Measurements from ENCODE around the gene PAX1. TPM values are rescaled to one million over a fixed set of nuclear protein-coding genes. Genes with fewer than 3 reads are reported as not detected.

The PAX1 gene
- total RNA-seq, 1 donor from 2014 or later, result not detected

DNA sequence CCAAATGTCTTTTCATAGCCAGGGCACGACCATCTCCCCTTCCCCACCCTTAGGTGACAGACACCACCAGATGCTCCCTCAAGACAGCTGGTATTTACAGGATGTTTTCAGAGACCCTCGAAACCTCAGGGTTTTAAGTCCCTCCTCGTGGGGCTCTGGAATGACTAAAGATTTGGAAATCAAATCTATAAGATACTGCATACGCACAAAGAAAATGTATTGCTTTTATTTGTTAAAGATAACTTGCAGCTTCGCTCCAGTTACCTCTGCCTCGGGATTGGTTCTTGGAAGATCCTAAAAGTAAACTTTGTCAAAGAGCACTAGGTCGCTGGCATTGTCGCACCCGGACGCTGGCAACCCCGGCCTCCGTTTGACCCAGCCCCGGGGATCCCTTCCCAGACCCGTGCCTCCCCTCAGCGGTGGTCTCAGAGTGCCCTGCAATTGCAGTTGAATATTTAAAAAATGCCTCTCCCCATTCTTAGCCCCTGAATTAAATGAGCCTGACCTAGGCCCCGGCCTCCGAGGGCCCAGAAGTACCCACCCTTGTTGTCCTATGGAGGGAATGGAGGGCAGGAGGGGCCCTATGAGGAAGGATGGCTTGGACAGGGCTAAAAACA is 7.1 kb downstream of the PAX1 start:
- H3K4me3 Mint-ChIP-seq, result no peak overlapping the region
- H3K9me3 Mint-ChIP-seq, result no peaks in the 10 kb centered on the region
- POLR2A ChIA-PET, result no interaction called here
- CTCF ChIA-PET, result no interaction called here
- ATAC-seq (ENCODE audit: low read depth) (no peak), DNase-seq (no peak)
- no peak overlapping the region for H3K27ac Mint-ChIP-seq
- peaks cover 61% of the 10 kb centered on the region for H3K27me3 Mint-ChIP-seq
- H3K36me3 Mint-ChIP-seq (ENCODE audit: low read depth), result no peaks in the 10 kb centered on the region
- TF ChIP-seq, protein P1, sequence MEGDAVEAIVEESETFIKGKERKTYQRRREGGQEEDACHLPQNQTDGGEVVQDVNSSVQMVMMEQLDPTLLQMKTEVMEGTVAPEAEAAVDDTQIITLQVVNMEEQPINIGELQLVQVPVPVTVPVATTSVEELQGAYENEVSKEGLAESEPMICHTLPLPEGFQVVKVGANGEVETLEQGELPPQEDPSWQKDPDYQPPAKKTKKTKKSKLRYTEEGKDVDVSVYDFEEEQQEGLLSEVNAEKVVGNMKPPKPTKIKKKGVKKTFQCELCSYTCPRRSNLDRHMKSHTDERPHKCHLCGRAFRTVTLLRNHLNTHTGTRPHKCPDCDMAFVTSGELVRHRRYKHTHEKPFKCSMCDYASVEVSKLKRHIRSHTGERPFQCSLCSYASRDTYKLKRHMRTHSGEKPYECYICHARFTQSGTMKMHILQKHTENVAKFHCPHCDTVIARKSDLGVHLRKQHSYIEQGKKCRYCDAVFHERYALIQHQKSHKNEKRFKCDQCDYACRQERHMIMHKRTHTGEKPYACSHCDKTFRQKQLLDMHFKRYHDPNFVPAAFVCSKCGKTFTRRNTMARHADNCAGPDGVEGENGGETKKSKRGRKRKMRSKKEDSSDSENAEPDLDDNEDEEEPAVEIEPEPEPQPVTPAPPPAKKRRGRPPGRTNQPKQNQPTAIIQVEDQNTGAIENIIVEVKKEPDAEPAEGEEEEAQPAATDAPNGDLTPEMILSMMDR (IDR thresholded peaks at IDR 0.05), result no peak
- H3K4me1 Mint-ChIP-seq, result no peaks in the 10 kb centered on the region
- intact Hi-C loops (cut with micrococcal nuclease), result loop anchor here (10.0 kb wide), 1 partner anchor 872 kb away; the partner anchor contains the start of gene FOXA2

DNA sequence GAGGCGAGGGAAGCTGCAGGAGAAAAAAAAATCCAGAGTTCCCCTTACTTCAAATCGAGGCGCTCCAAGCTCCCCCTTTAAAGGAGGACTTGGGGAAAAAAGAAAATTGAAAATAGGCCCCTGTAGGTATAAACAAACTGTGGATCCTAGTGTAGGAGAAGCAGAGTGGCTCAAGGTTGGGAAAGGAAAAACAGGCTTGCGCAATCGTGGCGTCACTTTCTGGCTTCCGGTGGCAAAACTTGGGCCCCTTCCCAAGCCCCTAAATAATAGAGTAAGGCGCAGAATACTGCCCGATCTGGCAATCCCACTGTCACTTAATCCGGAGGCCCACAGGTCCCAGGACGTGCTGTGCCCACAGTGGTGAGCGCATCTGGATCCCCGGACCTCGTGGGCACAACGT is 8.0 kb downstream of the PAX1 start:
- intact Hi-C loops (cut with micrococcal nuclease), result loop anchor here (10.0 kb wide), 1 partner anchor 871 kb away; the partner anchor contains the start of gene FOXA2
- peaks cover 58% of the 10 kb centered on the region for H3K27me3 Mint-ChIP-seq
- H3K36me3 Mint-ChIP-seq (ENCODE audit: low read depth), result no peaks in the 10 kb centered on the region
- no peaks in the 10 kb centered on the region for H3K4me1 Mint-ChIP-seq
- CTCF ChIA-PET, result no interaction called here
- TF ChIP-seq, protein P1 (IDR thresholded peaks at IDR 0.05), result no peak
- H3K4me3 Mint-ChIP-seq, result no peak overlapping the region
- no peak overlapping the region for H3K27ac Mint-ChIP-seq
- H3K9me3 Mint-ChIP-seq, result no peaks in the 10 kb centered on the region
- DNase-seq, result no peak
- no peak for ATAC-seq (ENCODE audit: low read depth)
- POLR2A ChIA-PET, result no interaction called here

DNA sequence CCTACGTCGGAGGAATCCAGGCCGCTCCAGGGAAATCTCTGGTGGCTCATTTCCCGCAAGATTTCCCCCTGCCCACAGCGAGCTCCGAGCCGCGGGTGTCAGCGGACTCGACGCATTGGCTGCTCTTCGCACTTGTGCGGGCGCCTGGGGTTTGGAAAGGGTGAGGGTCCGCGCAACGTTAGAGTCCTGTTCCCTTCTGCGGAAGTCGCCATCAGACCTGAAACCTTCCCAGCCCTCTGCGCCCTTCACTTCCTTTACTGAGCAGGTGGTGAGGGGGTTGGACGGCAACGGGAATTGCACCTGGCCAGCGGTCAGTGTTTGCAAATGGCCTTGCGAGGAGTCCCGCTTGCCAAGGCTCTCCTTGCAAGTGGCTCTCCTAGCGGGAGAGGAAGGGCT is 8.4 kb downstream of the PAX1 start:
- H3K4me1 Mint-ChIP-seq, result no peaks in the 10 kb centered on the region
- ChIA-PET POLR2A (no interaction called here), CTCF (no interaction called here)
- intact Hi-C loops (cut with micrococcal nuclease), result loop anchor here (10.0 kb wide), 1 partner anchor 871 kb away; the partner anchor contains the start of gene FOXA2
- no peaks in the 10 kb centered on the region for H3K36me3 Mint-ChIP-seq (ENCODE audit: low read depth)
- H3K27me3 Mint-ChIP-seq, result peaks cover 55% of the 10 kb centered on the region
- TF ChIP-seq, protein P1 (IDR thresholded peaks at IDR 0.05), result no peak
- no peaks in the 10 kb centered on the region for H3K9me3 Mint-ChIP-seq
- ATAC-seq (ENCODE audit: low read depth) (no peak), DNase-seq (no peak)
- H3K4me3 Mint-ChIP-seq, result no peak overlapping the region
- H3K27ac Mint-ChIP-seq, result no peak overlapping the region

DNA sequence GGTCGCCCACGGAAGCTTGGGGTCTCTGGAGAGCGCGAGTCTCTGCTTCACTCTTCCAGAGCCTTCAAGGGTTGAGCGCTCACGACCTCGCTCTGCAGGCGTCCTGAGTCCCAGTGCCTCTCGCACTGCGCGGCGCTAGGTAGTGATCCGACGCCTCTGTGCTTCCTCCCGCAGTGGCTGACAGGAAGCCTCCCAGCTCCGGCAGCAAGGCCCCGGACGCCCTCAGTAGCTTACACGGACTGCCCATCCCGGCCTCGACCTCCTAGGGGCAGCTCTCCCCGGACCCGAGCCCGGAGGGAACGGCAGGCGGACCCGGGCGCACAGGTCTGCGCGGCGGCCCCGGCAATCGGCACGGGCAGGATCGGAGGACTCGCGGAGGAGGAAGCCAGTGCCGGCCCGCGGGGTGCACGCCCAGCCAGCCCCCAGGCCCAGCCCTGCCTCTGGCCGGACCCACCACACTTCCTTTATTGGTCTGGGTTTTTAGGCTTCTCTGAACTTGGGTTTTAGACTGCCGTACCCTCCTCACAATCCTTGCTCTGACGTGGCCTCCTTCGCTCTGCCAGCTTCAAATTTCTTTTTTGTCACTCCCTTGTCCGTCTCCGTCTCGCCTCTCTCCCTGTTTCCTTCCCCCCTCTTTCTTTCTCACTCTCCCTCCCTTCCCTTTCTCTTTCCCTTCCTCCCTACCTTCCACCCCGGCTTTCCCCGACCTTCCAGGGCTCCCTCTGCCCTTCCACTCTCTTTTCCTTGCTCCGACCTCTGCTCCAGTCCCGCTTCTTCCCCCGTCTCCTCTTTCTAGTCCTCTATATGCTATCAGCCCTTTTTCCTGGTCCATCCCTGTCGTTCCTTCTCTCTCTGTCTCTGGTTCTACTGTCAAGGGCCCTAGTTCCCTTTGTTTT is 9.1 kb downstream of the PAX1 start:
- Mint-ChIP-seq H3K9me3 (no peaks in the 10 kb centered on the region), H3K36me3 (ENCODE audit: low read depth) (no peaks in the 10 kb centered on the region), H3K4me3 (no peak overlapping the region), H3K4me1 (no peaks in the 10 kb centered on the region), H3K27ac (no peak overlapping the region), H3K27me3 (peaks cover 53% of the 10 kb centered on the region)
- intact Hi-C loops (cut with micrococcal nuclease), result loop anchor here (10.0 kb wide), 1 partner anchor 870 kb away; the partner anchor contains the start of gene FOXA2
- no peak for DNase-seq
- TF ChIP-seq, protein P1 (IDR thresholded peaks at IDR 0.05), result no peak
- ChIA-PET POLR2A (no interaction called here), CTCF (no interaction called here)
- no peak for ATAC-seq (ENCODE audit: low read depth)

DNA sequence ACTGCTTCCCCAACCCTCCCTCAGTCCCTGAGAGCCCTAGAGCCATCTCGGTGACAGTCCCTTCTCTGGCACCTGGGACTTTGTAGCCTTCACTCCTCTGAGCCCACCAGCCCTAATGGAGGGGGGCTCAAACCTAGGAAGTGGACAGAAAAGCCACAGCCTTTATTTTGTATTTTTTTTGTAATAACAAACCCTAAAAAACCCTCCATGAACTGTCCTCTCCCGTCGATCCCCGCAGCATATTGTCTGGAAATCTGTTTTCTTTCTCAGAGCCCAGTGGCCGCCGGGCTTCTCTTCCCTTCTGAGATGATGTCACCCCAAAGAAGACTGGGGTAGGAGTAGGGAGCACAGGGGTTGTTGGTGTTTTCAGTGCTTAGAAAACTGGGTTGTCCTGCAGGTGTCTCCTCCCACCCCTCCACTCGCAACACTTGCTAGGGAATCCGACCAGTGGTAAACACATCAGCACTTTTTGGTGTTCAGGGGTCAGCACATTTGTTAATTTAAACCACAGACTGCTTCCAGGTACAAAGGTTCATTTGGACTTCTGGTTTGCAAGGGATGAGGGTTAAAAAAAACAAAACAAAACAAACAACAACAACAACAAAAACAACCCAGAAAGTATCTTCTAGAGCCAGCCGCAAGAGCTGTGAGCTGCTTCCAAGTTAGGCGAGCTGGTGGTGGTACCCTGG is 9.9 kb downstream of the PAX1 start:
- no peaks in the 10 kb centered on the region for H3K36me3 Mint-ChIP-seq (ENCODE audit: low read depth)
- H3K27ac Mint-ChIP-seq, result no peak overlapping the region
- no peaks in the 10 kb centered on the region for H3K9me3 Mint-ChIP-seq
- intact Hi-C loops (cut with micrococcal nuclease), result loop anchor here (10.0 kb wide), 1 partner anchor 869 kb away; the partner anchor contains the start of gene FOXA2
- TF ChIP-seq, protein P1 (IDR thresholded peaks at IDR 0.05), result no peak
- ChIA-PET CTCF (no interaction called here), POLR2A (no interaction called here)
- H3K27me3 Mint-ChIP-seq, result peaks cover 51% of the 10 kb centered on the region
- no peak overlapping the region for H3K4me3 Mint-ChIP-seq
- no peak for ATAC-seq (ENCODE audit: low read depth)
- H3K4me1 Mint-ChIP-seq, result no peaks in the 10 kb centered on the region
- DNase-seq, result no peak

Measured in activated B cell treated with CpG ODN at 0.5 μM for 24 hours (primary cell).